ENCODE results near the gene YOD1.
A peak's percentile ranks its signal among the peaks of the same experiment; 100 is the strongest.

The YOD1 gene
- total RNA-seq = 10.0 to 38.6 (median 19.6) reads per million in 18 experiments

DNA sequence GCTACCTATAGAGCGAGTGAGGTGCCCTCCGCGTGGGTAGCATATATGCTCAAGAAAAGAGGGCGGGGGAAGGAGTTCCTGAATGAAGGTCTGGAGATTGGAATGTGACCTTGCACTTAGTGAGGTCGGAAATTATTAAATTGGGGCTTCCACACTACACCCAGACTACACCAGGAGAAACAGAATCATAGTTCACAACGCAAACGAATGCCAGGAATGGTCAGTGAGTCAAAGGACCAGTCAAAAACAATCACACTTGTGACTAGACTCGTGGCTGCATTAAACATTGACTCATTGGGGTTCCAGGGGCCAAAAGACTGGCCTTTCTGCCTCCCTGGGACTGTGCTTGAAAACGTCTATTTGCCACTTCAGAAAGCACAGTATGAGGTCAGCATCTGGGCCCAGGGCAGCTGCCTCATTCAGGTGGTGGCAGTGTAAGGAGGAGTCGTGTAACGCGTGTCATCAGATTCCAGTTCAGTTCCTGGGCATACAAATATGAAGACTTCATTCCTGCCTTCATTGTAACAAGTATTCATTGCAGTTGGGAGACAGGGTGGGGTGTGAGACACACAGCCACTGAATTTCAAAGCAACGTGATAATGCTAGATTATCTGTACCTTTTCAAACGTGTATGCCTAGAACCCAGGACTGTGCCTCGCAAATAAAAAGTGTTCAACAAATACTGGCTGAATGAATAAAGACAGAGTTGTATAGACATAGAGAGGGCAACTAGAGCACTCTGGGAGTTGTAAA lies at the start of gene YOD1:
YOD1 (minus strand) TSS at position 18 of the 753 bp plus-strand sequence. CDS start 178 bp downstream, outside the sequence.
- DNase-seq = no peak

DNA sequence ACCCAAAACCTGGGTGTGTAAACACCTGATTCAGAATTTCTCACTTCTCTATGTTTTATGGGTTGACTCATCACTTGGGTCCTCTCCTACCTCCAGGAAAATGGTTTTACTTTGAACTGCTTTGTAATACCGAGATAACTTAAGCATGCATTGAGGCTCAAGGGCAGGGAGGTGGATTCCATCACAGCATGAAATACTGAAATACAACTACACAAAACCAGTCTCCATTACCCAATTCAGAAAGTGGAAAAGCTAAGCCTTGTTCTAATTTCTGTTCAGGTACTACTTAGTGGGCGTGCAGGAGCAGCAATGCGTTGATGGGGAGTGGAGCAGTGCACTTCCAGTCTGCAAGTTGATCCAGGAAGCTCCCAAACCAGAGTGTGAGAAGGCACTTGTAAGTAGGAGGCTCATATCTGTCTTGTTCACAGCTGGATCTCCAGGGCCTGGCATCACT lies 46.9 kb upstream of the YOD1 start:
- DNase-seq = no peak

DNA sequence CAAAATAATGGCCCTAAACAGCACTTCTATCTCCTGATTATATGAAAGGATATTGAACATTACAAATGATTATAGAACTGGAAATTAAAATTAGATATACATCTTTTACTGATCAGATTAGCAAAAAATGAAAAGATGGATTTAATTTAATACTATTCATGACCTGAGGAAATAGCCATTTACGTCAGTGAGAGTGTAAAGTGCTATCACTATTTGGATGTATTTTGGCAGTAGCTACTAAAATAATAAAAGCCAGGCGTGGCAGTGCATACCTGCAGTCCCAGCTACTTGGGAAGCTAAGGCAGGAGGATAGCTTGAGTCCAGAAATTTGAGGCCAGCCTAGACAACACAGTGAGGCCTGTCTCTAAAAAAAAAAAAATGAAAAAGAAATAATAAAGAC lies 42.9 kb upstream of the YOD1 start:
- no peak for DNase-seq

DNA sequence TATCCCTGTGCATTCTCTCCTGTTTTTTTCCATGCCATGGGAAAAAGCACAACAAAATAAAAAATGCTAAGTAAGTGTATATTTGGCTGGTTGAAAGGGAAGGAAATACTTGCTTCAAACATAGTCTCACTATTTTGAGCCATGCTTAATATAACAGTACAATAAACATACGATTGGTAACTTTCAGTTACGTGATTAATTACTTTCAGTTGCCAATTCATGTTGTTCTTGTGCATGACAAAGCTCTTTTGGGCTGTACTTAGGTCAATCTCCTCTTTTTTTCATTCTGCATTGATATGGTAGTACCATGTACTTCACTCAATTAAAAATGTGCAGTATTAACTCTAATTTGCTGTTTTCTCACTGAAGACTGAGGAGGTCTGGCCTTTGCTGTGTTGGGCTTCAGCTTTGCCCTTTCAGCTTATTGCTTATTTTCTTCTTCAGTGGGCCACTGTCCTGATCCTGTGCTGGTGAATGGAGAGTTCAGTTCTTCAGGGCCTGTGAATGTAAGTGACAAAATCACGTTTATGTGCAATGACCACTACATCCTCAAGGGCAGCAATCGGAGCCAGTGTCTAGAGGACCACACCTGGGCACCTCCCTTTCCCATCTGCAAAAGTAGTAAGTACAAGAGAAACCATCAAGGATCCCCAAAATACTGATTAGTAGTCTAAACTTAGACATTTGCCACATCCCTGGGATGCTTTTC lies 40.3 kb upstream of the YOD1 start:
- DNase-seq = no peak

DNA sequence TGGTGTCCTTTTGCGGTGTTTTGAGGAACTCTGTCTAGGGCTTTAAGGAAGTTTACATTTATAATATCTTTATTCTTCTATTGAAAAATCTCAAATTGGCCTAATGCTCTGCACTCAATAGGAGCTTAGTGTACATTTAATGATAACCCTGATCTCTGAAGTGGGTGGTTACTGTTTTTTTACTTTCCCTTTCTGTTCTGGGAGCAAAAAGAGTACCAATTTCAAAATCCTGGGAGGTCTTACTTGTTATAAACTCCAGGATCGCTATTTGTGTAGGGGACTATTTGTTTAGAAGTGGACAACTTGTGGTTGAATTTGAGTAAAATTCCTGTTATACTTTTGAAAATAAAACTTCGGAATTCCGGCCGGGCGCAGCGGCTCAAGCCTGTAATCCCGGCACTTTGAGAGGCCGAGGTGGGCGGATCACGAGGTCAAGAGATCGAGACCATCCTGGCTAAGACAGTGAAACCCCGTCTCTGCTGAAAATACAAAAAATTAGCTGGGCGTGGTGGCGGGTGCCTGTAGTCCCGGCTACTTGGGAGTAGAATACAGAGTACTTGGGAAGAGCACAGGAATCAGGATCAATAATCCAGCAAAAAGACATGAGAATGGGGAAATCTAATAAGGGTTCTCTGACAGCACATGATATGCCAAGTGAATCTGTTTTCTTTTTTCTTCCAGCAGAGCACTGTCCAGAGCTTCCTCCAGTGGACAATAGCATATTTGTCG lies 38.8 kb upstream of the YOD1 start:
- no peak for DNase-seq

DNA sequence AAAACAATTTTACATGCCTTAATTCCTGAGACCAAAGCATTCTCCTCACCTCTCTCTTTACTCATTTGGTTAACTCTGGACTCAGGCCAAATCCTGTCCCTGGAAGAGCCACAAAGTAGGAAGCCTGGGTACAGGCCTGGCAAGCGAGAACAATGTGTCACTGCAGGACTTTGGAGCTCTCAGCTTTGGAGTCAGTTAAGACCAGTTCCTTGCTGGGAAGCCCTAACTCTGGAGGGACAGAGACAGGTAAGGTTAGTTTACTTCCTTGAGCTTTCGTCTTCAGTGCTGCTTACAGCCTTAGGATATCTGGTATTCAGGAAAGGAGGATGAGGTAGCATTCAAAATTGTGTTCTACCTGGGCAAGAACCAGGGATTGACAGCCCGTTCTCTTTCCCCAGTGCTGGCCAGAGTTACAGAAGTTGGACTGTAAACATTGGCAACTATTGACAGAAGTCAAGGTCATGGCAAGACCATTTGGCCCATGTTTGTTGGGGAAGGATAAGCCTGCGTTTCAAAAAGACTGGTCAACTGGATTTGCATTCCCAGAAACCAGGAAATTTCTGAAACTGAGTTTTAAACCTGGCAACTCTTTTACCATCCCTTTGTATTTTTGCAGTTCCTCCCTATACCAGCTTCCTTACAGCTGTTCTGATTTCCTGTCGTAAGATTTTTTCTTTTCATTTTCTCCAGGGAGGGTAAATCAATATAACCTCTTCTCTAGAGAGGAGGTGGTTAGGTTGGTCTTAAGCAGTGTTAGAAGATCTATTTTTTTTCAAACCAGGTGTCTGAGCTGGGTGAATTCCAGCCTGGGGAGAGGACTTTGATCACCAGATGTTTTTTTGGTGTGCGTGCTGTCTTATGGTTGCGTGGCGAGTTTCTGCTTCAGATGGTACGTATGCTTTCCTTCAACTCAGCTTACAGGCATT lies 38.0 kb upstream of the YOD1 start, which contains the start of gene C4BPB:
C4BPB (plus strand) TSS at position 160 of the 926 bp plus-strand sequence; CDS start at position 832, 672 bp downstream.
- peak; percentile 5 to 8 for DNase-seq

DNA sequence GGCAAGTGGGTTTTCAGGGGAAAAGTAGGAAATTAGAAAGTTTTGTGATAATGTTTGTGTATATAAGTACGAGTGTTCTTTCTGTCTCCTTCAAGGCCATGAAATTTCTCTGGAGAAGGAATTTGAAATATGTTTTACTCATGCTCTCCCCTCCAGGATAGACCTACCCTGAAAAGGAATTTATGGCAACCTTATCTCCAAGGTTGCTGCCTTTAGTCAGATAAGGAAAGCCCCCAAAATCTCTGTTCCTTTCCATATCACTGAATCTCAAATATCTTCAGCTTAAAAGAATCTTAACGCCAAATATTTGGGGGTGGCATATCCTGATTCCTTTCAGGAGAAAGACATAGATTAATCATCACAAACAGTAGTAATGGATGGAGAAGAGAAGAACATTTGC lies 37.2 kb upstream of the YOD1 start:
- DNase-seq = no peak

DNA sequence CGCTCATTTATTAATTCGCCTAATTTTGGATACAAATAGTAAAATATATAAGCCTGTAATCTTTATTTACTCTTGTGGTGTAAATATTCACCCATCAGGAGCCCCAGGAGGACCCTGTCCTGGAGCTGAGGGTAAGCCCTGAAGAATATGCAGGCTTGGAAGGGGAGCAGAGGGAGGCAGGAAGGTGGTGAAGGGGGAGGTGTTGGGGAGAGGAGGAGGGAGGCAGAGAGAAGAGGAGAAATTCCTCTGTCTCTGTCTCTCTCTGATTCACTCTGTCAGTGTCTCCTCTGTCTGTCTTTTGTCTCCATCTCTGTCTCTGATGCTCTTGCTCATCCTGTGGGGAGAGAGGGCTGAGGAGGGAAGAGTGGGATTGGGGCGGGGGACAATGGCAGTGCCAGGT lies 34.9 kb upstream of the YOD1 start:
- DNase-seq = no peak

DNA sequence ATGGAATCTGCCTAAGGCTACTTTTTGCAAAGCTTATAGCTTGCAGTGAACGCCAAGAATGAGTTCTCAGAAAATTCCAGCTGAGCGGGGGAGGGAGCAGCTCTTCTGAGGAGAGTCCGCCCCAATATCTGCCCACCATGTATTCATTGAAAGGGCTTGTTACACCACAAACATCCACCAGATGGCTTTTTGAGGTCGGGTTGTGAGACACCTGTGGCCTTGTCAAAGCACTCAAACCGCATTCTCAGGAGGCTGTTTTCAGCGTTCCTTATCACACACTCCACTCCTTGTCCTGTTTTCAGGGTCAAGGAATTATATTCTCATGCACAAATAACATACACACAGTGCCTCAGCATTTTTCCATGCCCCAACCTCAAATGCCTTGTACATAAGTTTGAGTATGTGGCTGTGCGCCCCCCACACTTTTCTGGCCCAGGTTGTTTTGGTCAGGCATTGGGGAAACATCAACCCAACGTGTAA lies 33.7 kb upstream of the YOD1 start:
- DNase-seq = peak; percentile 61 to 63

DNA sequence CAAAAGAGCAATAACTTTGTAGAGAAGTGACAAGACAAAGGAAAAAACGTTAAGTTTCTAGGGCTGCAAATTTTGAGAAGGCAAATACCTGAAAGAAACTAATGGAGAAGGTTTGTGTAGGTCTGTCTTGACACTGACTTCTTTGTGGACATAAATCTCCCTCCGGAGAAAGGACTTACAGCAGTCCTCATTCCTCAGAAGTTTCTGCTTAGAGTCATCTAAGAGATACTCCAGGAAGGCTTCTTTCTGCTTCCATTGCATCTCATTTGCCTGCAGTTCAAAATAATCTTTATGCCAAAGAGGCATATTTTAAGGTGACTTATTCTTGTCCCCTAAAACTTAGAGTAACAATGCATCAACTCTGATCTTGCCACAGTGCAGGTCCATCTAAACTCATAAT lies 33.2 kb upstream of the YOD1 start:
- DNase-seq = no peak

DNA sequence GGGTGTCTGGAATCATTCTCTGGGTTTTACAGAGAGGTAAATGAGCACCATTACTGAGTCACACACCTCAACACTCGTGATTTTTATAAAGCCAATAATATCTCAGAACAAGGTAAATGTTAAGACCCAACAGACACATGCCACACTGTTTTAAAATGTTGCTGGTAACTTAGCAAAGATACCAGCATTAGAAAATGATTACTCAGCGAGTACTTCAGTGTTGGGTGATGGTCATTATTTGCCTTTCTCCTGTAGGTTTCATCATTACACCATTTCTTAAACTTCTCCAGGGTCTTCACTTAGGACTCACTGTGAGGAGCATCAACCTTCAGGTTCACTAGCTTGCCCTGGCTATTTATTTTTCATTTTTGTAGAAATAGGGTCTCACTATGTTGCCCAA lies 30.8 kb upstream of the YOD1 start:
- no peak for DNase-seq

DNA sequence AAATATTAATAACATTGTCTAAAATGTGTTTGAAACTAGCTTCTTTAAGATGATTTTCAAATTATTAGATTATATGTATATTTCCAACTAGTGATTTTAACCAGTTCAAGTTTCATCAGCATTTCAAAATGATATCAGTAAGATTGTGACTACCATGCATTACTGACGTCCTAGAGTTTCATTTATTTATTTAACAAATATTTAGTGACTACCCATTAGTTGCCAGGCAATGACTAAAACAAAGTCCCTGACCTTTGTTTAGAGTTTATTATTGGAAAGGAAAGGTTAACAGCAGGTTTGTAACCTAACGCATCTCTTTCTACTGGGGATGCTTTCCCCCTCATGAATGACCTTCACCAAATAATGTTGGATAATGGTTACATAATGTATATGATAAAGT lies 30.1 kb upstream of the YOD1 start:
- no peak for DNase-seq

DNA sequence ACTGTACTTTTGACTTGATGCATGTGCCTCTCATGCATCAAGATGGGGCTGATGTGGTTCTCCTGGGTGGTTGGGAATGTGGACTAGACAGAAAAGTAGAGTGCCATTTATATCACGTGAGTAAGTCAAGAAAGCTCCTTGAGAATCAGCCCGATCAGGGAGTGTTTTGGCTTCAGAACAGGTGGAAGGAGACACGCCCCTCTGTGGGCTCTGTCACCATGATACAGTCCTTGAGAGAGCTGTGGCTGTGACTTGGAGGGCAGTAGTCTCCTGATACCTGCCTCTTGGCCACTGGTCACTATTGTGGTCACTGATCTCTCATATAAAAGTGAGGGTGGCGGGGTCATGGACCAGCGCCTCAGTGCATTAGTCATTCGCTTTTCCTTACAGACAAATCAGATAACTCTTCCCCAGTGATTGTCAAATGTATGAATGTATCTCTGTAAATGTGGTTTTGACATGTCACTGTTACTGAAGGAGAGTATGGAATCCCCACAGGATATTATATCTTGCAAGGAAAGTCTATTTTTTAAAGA lies 28.8 kb upstream of the YOD1 start:
- no peak for DNase-seq

DNA sequence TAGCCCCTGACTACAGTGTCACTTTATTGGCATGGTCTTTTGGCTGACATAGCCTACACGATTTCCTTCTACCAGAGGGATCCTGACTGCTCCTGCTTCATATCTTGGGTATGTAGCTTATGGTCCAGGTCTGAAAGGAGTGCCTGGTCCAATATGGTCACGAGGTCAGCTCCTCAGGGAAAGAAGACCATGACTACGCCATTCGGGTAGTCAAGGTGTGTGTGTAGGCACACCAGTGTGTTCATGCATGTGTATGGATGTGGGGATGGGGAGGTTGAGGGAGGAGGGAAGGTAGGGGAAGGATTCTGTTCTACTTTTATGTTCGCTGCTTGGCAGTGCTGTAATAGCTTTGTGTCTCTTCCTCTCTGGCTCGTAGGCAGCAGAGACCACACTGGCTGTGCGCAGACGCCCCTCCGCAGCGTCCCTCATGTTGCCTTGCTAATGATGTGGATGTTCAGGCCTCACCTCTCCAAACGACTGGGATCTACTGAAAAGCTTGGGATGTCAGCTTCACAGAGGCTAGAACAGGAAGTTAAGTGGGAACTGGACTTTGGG lies 27.6 kb upstream of the YOD1 start:
- DNase-seq = no peak

DNA sequence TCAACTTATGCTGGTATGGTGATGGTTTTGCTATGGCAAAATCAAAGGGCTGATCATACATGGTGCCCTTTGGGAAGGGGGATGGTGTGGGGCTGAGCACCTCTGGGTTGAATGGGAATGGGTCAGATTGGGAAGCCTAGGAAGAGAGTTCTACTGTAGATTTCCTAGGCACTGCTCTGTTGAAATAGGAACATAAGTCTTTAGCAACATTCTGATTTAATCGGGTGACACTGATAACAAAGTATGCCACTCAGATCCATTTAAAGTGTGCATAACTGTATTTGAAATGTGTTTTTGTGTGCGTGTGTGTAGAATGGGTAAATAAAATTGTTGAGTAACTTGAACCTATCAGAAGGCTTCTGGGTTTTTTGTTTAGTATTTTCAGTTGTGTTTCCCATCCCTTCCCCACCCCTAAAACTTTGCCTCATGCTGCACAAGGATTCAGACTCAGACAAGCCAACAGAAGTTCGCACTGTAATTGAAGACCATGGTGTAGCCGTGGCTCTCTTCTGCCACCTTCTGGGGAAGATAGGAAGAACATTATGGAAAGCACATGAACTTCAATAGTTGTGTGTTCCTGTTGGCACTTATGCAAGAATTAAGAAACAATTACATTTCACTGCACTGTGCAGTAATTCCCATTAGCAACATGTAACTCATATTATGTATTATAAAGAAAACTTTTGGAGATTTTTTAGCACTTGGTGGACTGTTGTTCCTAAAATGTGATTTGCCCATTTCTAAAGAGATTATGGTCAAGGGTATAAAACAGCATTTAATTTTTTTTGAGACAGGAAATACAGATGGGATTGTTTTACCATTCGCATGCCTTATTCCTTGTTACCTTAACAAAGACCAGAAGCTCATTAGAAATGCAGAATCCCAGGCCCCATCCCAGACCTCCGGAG lies 26.7 kb upstream of the YOD1 start:
- peak; percentile 87 to 92 for DNase-seq

DNA sequence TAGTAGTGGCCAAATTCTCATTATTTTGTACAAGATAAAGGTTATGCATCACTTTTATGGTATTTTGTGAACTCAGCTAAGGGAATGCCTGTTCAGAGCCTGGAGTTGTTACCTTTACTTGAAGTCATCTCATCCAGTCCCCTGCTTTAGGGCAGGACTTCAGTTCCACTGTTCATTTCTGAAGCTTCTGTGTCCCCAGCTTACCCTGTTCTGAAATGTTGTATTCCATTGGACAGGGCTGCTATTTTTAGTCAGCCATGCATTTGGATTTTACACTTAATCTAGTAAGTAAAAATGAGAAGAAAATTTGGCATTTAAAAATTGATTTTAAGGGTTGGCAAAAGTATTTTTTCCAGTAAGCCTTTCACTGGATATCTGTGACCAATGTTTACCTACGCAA lies 26.0 kb upstream of the YOD1 start:
- no peak for DNase-seq

DNA sequence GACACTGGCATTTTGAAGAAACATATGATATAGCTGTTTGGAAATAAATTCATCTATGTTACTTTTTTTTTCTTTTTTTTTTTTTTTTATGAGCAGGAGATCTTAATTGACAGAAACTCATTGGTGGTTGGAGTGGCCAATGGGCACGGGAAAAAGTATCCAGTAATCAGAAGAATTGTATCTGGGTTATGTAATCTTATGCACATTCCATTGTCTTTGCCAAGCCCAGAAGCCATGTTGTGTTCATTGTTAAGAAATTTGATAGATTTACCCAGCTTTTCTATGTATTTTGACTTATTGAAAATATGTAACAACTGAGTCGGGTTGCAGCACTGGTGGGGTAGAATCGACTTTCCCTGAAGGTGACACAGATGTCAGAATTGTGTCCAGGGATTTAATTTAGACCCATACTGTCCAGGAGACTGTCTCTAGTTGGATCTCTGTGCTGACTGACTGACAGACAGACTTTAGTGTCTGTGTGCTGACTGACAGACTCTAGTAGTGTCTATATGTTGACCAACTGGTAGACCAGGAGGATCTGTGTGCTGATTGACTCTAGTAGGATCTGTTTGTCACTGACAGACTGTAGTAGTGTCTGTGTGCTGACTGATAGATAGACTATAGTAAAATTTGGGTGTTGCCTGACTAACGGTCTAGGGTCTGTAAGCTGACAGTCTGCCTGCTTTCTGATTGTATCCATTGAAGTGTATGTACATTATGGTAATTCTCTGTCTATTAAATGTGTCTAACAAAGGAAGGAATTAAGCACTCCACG lies 25.4 kb upstream of the YOD1 start:
- no peak for DNase-seq

DNA sequence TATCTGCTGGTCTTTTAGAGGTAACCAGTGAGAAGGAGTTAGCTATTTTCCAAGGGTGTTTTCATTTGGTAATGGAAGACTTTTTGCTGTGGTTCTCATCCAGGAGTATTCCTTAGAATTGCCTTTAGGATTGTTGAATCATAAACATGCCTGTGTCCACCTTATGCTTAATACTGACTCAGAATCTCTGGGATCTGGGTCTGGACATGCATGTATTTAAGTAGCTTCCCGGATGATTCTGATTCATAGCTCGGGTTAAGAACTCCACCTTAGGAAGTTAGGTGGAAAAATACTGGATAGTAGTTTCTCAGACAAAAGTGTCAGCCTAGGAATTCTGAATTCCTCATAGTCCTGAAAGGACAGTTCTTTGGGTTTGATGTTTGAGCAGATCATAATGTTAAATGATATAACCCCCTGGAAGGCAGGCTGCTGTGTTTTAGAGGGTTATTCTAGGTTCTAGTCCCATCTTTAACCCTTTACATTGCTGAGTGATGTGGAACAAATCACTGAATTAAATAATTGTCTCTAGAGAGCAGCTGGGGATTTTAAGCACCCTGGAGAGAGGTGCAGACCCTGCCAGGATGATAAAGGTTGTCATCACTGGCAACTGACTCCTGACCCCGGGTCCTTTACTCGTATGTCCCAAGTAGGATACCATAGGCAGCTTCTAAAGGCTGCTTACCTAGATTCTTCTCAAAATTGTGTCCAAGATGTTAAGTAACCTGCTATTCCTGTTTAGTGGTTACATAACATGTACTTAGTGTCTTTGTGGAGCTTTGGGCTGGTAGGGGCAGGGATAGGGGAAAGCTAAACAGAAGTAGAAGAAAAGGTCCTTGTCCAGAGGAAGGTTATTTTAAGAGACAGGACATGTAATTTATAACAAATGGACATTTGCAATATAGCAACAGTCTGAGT lies 23.2 kb upstream of the YOD1 start:
- no peak for DNase-seq
